NT2/D1 (cell line): ENCODE measurements around the gene SFXN3.

Experiments used
- DNase-seq: peaks from one replicate; pipeline ENCODE4 v3.0.0-alpha.2; 2011; ENCODE audit warnings: low read depth, low spot score
- H3K27me3 ChIP-seq: 2 replicates; pipeline ENCODE4 v1.6.0; 2011; ENCODE audit warnings: mild to moderate bottlenecking; ENCODE audit not compliant: insufficient read length, insufficient read depth
- H3K36me3 ChIP-seq: 2 replicates; pipeline ENCODE4 v1.6.1; 2011; ENCODE audit warnings: mild to moderate bottlenecking, low read length, mixed read lengths; ENCODE audit not compliant: insufficient read depth, insufficient read length
- H3K4me1 ChIP-seq: 2 replicates; pipeline ENCODE4 v1.5.1; 2011; ENCODE audit not compliant: insufficient read depth, insufficient read length
- H3K4me3 ChIP-seq: 2 replicates; pipeline ENCODE4 v1.5.1; 2011; ENCODE audit warnings: low read depth; ENCODE audit not compliant: insufficient read length
- H3K9ac ChIP-seq: 2 replicates; pipeline ENCODE4 v1.6.0; 2011; ENCODE audit warnings: low read depth; ENCODE audit not compliant: insufficient read length
- H3K9me3 ChIP-seq: 2 replicates; pipeline ENCODE4 v1.5.1; 2011; ENCODE audit warnings: mild to moderate bottlenecking, low read length; ENCODE audit not compliant: insufficient read depth
- SUZ12 ChIP-seq: IDR thresholded peaks from 2 replicates; pipeline ENCODE4 v1.6.1; 2011; ENCODE audit not compliant: insufficient read length, insufficient read depth; ENCODE audit errors: extremely low read depth
- YY1 ChIP-seq: IDR thresholded peaks from 2 replicates; pipeline ENCODE4 v1.6.1; 2011; ENCODE audit not compliant: insufficient read length, insufficient read depth
- ZNF274 ChIP-seq: IDR thresholded peaks from 2 replicates; pipeline ENCODE4 v1.6.1; 2011; ENCODE audit warnings: mild to moderate bottlenecking, low read depth, low read length

Gene SFXN3

DNA sequence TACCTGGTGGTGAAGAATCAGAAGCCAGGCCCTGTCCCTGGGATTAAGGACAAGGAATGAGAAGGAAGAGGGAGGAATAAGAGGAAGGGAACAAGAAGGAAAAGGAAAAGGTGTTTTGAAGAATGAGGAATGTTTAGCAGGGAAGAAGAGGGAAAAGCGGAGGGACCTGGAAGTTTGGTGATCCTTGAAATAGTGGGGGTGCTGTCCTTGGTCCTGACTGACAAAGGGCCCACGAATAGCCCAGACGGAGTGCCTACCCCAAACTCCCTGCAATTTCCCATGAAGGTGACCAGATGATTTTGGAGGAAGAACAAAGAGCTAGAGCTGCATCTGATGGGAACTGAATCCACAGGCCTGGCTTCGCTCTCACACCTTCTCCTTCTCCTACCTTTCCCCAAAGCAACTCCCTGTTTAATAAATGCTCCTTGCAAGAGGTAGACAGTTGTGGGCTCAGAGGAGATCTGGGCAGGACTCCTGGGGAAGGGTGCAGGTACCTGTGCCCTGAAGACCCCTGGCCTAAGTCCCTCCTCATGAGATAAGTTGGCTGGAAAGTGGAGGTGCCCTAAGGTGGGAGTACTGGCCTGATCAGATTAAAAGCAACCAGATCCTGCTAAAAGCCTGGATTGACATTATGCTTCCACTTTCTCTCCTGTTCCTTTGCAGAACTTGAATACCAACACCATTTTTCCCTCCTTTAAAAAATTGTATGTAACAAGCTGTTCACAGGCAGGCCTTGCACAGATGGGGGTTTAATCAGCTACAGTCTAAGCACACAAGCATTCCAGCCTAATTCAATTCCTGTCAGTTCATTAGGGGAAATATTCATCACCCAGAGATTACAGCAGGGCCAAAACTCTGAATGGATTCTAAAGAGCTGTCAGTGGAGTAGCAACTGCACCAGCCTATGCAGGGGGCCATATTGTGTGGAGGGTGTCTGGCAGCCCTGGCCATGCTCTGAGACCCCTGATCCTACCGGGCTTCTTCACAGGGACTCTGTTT is 50.2 kb downstream of the SFXN3 start:
- Histone ChIP-seq H3K4me3 (no peak overlapping the region), H3K9ac (no peak overlapping the region), H3K4me1 (no peaks in the 10 kb centered on the region), H3K27me3 (peaks cover 28% of the 10 kb centered on the region), H3K9me3 (no peaks in the 10 kb centered on the region), H3K36me3 (no peaks in the 10 kb centered on the region)
- no peak for DNase-seq
- no peak for TF ChIP-seq SUZ12

DNA sequence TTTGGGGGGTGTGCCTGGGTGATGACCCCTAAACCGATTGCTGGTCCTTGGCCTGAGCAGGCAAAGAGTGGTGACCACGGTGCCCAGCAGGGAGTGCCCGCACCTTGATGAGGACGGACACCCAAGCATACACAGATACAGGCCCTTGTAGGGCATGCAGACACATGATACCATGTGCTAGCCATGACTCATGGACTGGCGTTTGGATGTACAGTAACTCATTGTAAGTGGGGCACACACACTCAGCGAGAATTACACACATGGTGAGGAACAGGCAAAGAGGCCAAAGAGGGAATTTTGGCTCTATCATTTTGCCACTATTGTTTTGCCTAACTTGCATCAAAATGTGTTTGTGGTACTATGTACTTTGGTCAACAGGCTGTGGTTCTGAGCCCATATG is 54.8 kb downstream of the SFXN3 start:
- H3K27me3 ChIP-seq: peaks cover 19% of the 10 kb centered on the region
- H3K4me1 ChIP-seq: no peaks in the 10 kb centered on the region
- H3K9me3 ChIP-seq: no peaks in the 10 kb centered on the region
- H3K36me3 ChIP-seq: no peaks in the 10 kb centered on the region
- no peak overlapping the region for H3K4me3 ChIP-seq
- no peak for DNase-seq
- TF ChIP-seq YY1 (no peak), ZNF274 (no peak), SUZ12 (no peak)
- no peak overlapping the region for H3K9ac ChIP-seq

DNA sequence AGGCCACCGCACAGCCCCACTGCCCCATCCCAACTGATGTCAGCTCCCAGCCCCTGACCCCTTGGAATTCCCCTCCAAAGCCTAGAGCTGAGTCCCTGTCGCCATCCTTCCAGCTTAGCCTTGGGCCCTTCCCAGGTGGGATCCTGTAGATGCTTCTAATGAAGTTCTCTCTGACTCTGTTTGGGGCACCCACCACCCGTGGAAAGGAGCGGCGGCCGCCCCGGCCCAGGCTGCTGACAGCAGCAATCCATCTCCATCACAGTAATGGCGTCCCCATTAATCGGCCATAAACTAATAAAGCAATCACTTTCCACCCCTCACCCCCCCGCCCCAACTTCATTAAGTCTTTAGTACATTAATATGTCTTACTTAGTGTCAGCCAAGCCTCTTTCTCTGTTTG is 56.3 kb downstream of the SFXN3 start:
- Histone ChIP-seq H3K9me3 (no peaks in the 10 kb centered on the region), H3K9ac (no peak overlapping the region), H3K4me3 (no peak overlapping the region), H3K36me3 (no peaks in the 10 kb centered on the region), H3K4me1 (no peaks in the 10 kb centered on the region), H3K27me3 (peaks cover 8% of the 10 kb centered on the region)
- TF ChIP-seq YY1 (no peak), ZNF274 (no peak), SUZ12 (no peak)
- DNase-seq: no peak

DNA sequence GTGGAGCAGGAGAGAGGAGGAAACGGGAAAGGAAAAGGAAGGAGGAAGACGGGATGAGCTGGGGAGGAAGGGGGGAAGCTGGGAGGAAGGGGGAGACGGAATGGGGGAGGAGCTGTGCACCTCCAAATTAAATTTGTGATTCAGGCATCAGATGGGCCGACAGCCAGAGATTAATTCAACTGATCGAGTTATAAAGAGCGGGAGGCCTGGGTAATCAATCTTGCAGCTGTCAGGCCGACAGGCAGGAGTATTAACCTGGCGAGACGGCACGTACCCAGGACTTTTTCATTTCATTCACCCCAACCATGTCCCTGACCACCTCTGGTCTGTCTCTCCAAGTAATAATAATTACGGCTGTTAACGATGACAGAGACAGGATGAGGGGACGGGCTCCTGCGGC is 56.9 kb downstream of the SFXN3 start:
- no peak overlapping the region for H3K4me3 ChIP-seq
- no peaks in the 10 kb centered on the region for H3K9me3 ChIP-seq
- H3K36me3 ChIP-seq: no peaks in the 10 kb centered on the region
- H3K4me1 ChIP-seq: no peaks in the 10 kb centered on the region
- H3K9ac ChIP-seq: no peak overlapping the region
- TF ChIP-seq ZNF274: no peak
- no peak for TF ChIP-seq SUZ12
- no peak for TF ChIP-seq YY1
- no peak for DNase-seq
- peaks cover 6% of the 10 kb centered on the region for H3K27me3 ChIP-seq

DNA sequence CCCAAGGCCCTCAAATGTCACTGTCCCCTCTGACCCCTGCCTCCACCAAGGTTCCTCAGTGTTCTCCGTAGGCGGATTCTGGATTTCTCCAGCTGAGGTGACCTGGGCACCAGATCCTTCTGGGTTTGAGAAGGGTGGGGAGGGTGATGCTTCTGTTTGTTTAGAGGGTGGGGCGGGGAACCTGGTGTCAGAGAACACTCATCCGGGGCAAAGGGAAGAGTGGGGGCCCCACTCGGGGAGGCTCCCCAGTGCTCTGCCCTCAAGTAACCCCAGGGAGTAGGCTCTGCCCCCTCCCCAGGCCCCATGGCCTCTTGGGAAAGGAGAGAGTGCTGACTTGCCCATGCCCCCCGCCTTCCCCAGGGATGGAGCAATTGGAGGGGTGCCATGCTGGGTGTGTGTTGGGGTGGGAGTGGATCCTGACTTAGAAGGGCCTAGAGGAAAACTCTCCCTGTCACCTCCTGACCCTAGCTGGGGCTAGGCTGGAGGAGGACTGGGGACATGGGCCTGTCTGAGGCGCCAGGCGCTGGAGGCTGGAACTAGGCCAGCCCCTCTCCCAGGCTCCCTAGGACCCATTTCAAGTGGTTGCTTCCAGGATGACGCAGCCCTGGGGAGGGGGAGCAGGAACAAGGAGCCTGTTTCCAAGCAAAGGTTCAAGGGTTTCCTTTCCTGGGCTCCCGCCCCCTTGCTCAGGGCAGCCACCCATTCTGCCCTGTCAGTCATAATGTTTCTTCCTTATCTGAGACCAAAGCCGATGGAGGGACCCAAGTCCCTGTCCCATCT is 58.7 kb downstream of the SFXN3 start:
- no peaks in the 10 kb centered on the region for H3K27me3 ChIP-seq
- H3K4me1 ChIP-seq: peaks cover 5% of the 10 kb centered on the region
- DNase-seq: no peak
- no peaks in the 10 kb centered on the region for H3K36me3 ChIP-seq
- no peaks in the 10 kb centered on the region for H3K9me3 ChIP-seq
- no peak overlapping the region for H3K4me3 ChIP-seq
- TF ChIP-seq SUZ12: no peak
- TF ChIP-seq YY1: no peak
- TF ChIP-seq ZNF274: no peak
- no peak overlapping the region for H3K9ac ChIP-seq

DNA sequence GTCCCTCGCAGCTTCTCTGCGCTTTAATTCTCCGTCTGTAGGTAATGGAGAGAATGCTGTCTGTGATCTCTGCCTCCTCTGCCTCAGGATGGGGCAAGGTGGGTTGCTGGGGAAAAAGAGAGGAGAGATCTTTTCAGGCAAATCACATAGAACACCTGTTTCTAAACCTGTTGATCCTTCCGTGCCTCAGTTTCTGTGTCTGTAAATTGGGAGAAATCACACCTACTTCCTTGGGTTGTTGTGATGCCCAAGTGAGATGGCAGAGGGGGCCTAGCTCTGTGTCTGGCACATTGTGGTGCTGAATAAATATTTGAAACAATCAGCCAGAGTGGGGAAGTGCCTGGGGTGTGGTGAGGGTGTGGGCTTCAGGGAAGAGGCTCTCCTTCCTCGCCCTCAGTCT is 59.6 kb downstream of the SFXN3 start:
- Histone ChIP-seq H3K9me3 (no peaks in the 10 kb centered on the region), H3K4me3 (no peak overlapping the region), H3K9ac (no peak overlapping the region), H3K27me3 (no peaks in the 10 kb centered on the region), H3K36me3 (no peaks in the 10 kb centered on the region), H3K4me1 (peaks cover 5% of the 10 kb centered on the region)
- TF ChIP-seq SUZ12 (no peak), ZNF274 (no peak), YY1 (no peak)
- DNase-seq: no peak
